Effector memory CD8-positive, alpha-beta T cell (primary cell): ENCODE data around the gene TCHHL1.

Experiments
- ATAC-seq: fragments of 150-1000 bp; cut with Tn5 transposase; replicated peaks from 2 replicates; pipeline ENCODE4 v1.10.0; 2021; ENCODE audit warnings: mild to moderate bottlenecking, moderate library complexity
- DNase-seq, 3 experiments: peaks; one replicate each; pipeline ENCODE4 v3.0.0; 2021
- H3K27ac Mint-ChIP-seq, 2 donors: one replicate each; pipeline ENCODE4 v1.8.0; 2022; ENCODE audit warnings: mild to moderate bottlenecking in 2 of 2, mixed read lengths in 2 of 2, moderate library complexity in 2 of 2
- H3K27me3 Mint-ChIP-seq, 2 donors: one replicate each; pipeline ENCODE4 v1.8.0; 2022; ENCODE audit warnings: mixed read lengths in 2 of 2
- H3K36me3 Mint-ChIP-seq: one replicate; pipeline ENCODE4 v1.8.0; 2022; ENCODE audit warnings: mild to moderate bottlenecking, moderate library complexity, mixed read lengths; ENCODE audit not compliant: insufficient read depth
- H3K4me1 Mint-ChIP-seq, 2 donors: one replicate each; pipeline ENCODE4 v1.8.0; 2022; ENCODE audit warnings: low read depth in 2 of 2, mixed read lengths in 2 of 2
- H3K4me3 Mint-ChIP-seq, 2 donors: one replicate each; pipeline ENCODE4 v1.8.0; 2022; ENCODE audit warnings: mild to moderate bottlenecking in 2 of 2, mixed read lengths in 2 of 2, moderate library complexity in 2 of 2
- H3K9me3 Mint-ChIP-seq, 2 donors: one replicate each; pipeline ENCODE4 v1.8.0; 2022; ENCODE audit warnings: mixed read lengths in 2 of 2
- total RNA-seq, 9 experiments: gene quantifications; one replicate each; lab custom pipeline; 2026; lab: John Stamatoyannopoulos, UW

TCHHL1 gene
- 0 reads per million in 9 experiments for total RNA-seq

GRCh38 chr1:152089014-152089674 is at the start of gene TCHHL1:
TCHHL1 (minus strand) TSS chr1:152089064; CDS start chr1:152088143, 921 bp downstream.
- ATAC-seq: no peak
- Mint-ChIP-seq H3K9me3 (no peaks in the 10 kb centered on the region), H3K4me3 (no peak within 1 kb of the TSS), H3K27ac (no peak within 1 kb of the TSS), H3K4me1 (no peaks in the 10 kb centered on the region), H3K36me3 (no peaks in the 10 kb centered on the region), H3K27me3 (peaks cover 32 to 40% of the 10 kb centered on the region in 2 donors)
- DNase-seq: no peak

- no peak for DNase-seq
- H3K27me3 Mint-ChIP-seq: peaks cover 16 to 37% of the 10 kb centered on the region in 2 donors
Observed at GRCh38 chr1:152137215-152137614, 48.4 kb upstream of the TCHHL1 start.

GRCh38 chr1:152130186-152130585 is 41.3 kb upstream of the TCHHL1 start:
- H3K27ac Mint-ChIP-seq: no peak overlapping the region
- H3K4me1 Mint-ChIP-seq: no peaks in the 10 kb centered on the region
- DNase-seq (no peak), ATAC-seq (no peak)
- H3K9me3 Mint-ChIP-seq: peaks cover 5 to 8% of the 10 kb centered on the region in 2 donors
- no peaks in the 10 kb centered on the region for H3K36me3 Mint-ChIP-seq
- peaks cover 59 to 65% of the 10 kb centered on the region in 2 donors for H3K27me3 Mint-ChIP-seq
- no peak overlapping the region for H3K4me3 Mint-ChIP-seq

More at GRCh38 chr1:152137215-152137614, 48.4 kb upstream of the TCHHL1 start:
- no peaks in the 10 kb centered on the region for H3K36me3 Mint-ChIP-seq
- no peaks in the 10 kb centered on the region for H3K4me1 Mint-ChIP-seq
- H3K9me3 Mint-ChIP-seq: peaks cover 3 to 8% of the 10 kb centered on the region in 2 donors
- H3K4me3 Mint-ChIP-seq: no peak overlapping the region
- no peak overlapping the region for H3K27ac Mint-ChIP-seq
- no peak for ATAC-seq

DNA sequence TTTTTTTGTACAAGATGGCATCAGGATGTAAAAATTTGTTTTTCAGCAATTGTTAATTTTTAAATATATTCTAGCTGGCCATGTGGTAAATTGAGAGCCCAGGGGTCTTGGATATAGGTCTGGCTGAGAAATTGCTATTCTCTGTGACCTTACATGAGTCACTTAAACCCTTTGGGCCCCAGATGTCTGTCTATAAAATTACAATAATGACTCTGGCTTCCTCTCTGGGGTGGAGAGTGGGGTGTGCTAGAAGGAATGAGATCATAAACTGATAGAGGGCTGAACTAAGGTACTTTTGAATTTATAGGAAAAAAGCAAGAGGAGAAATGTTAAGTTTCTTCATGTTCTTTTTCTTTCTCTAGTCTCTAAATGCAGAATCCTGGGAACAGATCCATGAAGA is 38.8 kb upstream of the TCHHL1 start:
- Mint-ChIP-seq H3K27me3 (peaks cover 58 to 64% of the 10 kb centered on the region in 2 donors), H3K4me1 (no peaks in the 10 kb centered on the region), H3K36me3 (no peaks in the 10 kb centered on the region), H3K4me3 (no peak overlapping the region), H3K9me3 (peaks cover 0 to 2% of the 10 kb centered on the region in 2 donors), H3K27ac (no peak overlapping the region)
- ATAC-seq (no peak), DNase-seq (no peak)

- Mint-ChIP-seq H3K4me3 (no peak overlapping the region), H3K4me1 (no peaks in the 10 kb centered on the region), H3K9me3 (peaks cover 0 to 2% of the 10 kb centered on the region in 2 donors), H3K27me3 (peaks cover 63 to 66% of the 10 kb centered on the region in 2 donors), H3K36me3 (no peaks in the 10 kb centered on the region), H3K27ac (no peak overlapping the region)
- no peak for ATAC-seq
- DNase-seq: no peak
Observed at GRCh38 chr1:152125834-152126443, 37.1 kb upstream of the TCHHL1 start.

DNA sequence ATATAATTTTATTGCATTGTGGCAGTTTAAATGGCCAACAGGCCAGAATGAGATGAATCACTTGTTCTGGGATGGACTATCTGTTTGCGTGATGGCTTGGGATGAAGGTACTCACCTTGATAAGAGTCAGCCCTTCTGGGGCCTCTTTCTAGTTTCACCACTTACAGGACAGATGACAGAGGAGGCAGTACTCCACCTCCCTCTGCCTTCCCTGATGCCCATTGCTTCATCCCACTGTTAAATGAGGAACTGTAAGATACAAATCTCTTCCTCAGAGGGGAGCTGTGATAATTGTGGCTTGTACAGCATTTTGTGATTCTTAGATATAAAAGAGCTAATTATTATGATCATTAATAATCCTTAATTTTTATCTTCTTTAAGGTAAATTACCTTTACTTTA is 30.1 kb upstream of the TCHHL1 start:
- no peaks in the 10 kb centered on the region for H3K36me3 Mint-ChIP-seq

GRCh38 chr1:152115344-152115743 is 26.5 kb upstream of the TCHHL1 start, which contains the start of gene TCHH:
TCHH (minus strand) TSS chr1:152115444; CDS start chr1:152114080, 1,364 bp downstream.
- H3K4me1 Mint-ChIP-seq: no peaks in the 10 kb centered on the region
- no peak within 1 kb of the TSS for H3K4me3 Mint-ChIP-seq
- H3K9me3 Mint-ChIP-seq: no peaks in the 10 kb centered on the region
- DNase-seq (no peak), ATAC-seq (no peak)
- H3K27me3 Mint-ChIP-seq: peaks cover 26 to 34% of the 10 kb centered on the region in 2 donors
- H3K36me3 Mint-ChIP-seq: no peaks in the 10 kb centered on the region
- H3K27ac Mint-ChIP-seq: no peak within 1 kb of the TSS

More for the DNA sequence above, 30.1 kb upstream of the TCHHL1 start:
- Mint-ChIP-seq H3K4me3 (no peak overlapping the region), H3K9me3 (no peaks in the 10 kb centered on the region), H3K27me3 (peaks cover 39 to 50% of the 10 kb centered on the region in 2 donors), H3K27ac (no peak overlapping the region), H3K4me1 (no peaks in the 10 kb centered on the region)
- no peak for DNase-seq
- ATAC-seq: no peak

- no peaks in the 10 kb centered on the region for H3K9me3 Mint-ChIP-seq
- DNase-seq: no peak
- no peak overlapping the region for H3K27ac Mint-ChIP-seq
- peaks cover 14% of the 10 kb centered on the region in 2 donors for H3K27me3 Mint-ChIP-seq
- peaks cover 0 to 7% of the 10 kb centered on the region in 2 donors for H3K4me1 Mint-ChIP-seq
- no peak overlapping the region for H3K4me3 Mint-ChIP-seq
- no peaks in the 10 kb centered on the region for H3K36me3 Mint-ChIP-seq
- ATAC-seq: no peak
Observed at GRCh38 chr1:152112885-152113432, 24.1 kb upstream of the TCHHL1 start.

GRCh38 chr1:152112101-152112884 is 23.4 kb upstream of the TCHHL1 start:
- no peaks in the 10 kb centered on the region for H3K36me3 Mint-ChIP-seq
- peaks cover 11 to 13% of the 10 kb centered on the region in 2 donors for H3K27me3 Mint-ChIP-seq
- H3K4me3 Mint-ChIP-seq: no peak overlapping the region
- DNase-seq (no peak), ATAC-seq (peak; percentile 22)
- no peak overlapping the region for H3K27ac Mint-ChIP-seq
- peaks cover 0 to 8% of the 10 kb centered on the region in 2 donors for H3K4me1 Mint-ChIP-seq
- no peaks in the 10 kb centered on the region for H3K9me3 Mint-ChIP-seq

DNA sequence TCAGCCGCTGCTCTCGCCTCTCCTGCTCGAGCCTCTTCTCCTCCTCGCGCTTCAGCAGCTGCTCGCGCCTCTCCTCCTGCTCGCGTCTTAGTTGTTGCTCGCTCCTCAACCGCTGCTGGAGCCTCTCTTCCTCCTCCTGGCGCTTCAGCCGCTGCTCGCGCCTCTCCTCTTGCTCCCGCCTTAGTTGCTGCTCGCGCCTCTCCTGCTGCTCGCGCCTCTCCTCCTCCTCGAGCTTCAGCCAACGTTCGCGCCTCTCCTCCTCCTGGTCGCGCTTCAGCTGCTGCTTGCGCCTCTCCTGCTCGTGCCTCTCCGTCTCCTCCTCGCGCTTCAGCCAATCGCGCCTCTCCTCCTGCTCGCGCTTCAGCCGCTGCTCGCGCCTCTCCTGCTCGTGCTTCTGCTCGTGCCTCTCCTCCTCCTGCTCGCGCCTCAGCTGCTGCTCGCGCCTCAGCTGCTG is 22.7 kb upstream of the TCHHL1 start:
- Mint-ChIP-seq H3K4me3 (no peak overlapping the region), H3K36me3 (no peaks in the 10 kb centered on the region), H3K27ac (no peak overlapping the region), H3K4me1 (peaks cover 0 to 8% of the 10 kb centered on the region in 2 donors), H3K9me3 (no peaks in the 10 kb centered on the region), H3K27me3 (peaks cover 5 to 6% of the 10 kb centered on the region in 2 donors)
- ATAC-seq (peak; percentile 32), DNase-seq (no peak)

GRCh38 chr1:152110860-152111514 is 22.1 kb upstream of the TCHHL1 start:
- H3K9me3 Mint-ChIP-seq: no peaks in the 10 kb centered on the region
- DNase-seq (peak in 1 of 3 experiments; percentile 14), ATAC-seq (peak; percentile 58)
- H3K4me3 Mint-ChIP-seq: no peak overlapping the region
- H3K4me1 Mint-ChIP-seq: peaks cover 0 to 8% of the 10 kb centered on the region in 2 donors
- peaks cover under 1 to 6% of the 10 kb centered on the region in 2 donors for H3K27me3 Mint-ChIP-seq
- H3K36me3 Mint-ChIP-seq: no peaks in the 10 kb centered on the region
- no peak overlapping the region for H3K27ac Mint-ChIP-seq

GRCh38 chr1:152110365-152110859 is 21.5 kb upstream of the TCHHL1 start:
- no peak overlapping the region for H3K4me3 Mint-ChIP-seq
- DNase-seq (no peak), ATAC-seq (peak; percentile 46)
- no peaks in the 10 kb centered on the region for H3K9me3 Mint-ChIP-seq
- peaks cover 0 to 8% of the 10 kb centered on the region in 2 donors for H3K4me1 Mint-ChIP-seq
- H3K27ac Mint-ChIP-seq: no peak overlapping the region
- H3K36me3 Mint-ChIP-seq: no peaks in the 10 kb centered on the region
- H3K27me3 Mint-ChIP-seq: peaks cover 0 to 6% of the 10 kb centered on the region in 2 donors

DNA sequence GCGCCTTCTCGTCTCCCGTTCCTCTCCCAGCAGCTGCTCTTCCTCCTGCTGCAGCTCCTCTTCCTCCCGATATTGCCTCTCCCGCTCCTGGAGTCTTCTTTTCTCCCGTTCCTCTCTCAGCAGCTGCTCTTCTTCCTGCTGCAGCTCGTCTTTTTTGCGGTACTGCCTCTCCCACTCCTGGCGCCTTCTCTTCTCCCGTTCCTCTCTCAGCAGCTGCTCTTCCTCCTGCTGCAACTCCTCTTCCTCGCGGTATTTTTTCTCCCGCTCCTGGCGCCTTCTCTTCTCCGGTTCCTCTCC is 21.1 kb upstream of the TCHHL1 start:
- Mint-ChIP-seq H3K4me3 (no peak overlapping the region), H3K4me1 (peaks cover 0 to 8% of the 10 kb centered on the region in 2 donors), H3K27ac (no peak overlapping the region), H3K36me3 (no peaks in the 10 kb centered on the region), H3K27me3 (peaks cover 0 to 6% of the 10 kb centered on the region in 2 donors), H3K9me3 (no peaks in the 10 kb centered on the region)
- ATAC-seq (no peak), DNase-seq (no peak)
